B cell (primary cell): ENCODE measurements around the gene PRTN3. TPM values are rescaled to one million over a fixed set of nuclear protein-coding genes. Genes with fewer than 3 reads are reported as not detected.

ENCODE experiments used
- ATAC-seq: fragments of 200-7000 bp; cut with Tn5 transposase; one replicate; pipeline ENCODE4 v1.10.0; 2021; ENCODE audit warnings: low read depth, mild to moderate bottlenecking, moderate number of reproducible peaks, moderate library complexity
- CTCF ChIA-PET: fragments of 350-600 bp; sonication (Branson Sonifier 250); formaldehyde crosslinking; loops from one replicate; lab custom pipeline; 2021; ENCODE audit warnings: antibody characterized with exemption, inconsistent platforms; lab: Charles Lee
- POLR2A ChIA-PET: fragments of 350-600 bp; sonication (Branson Sonifier 250); formaldehyde crosslinking; loops from one replicate; lab custom pipeline; 2021; ENCODE audit warnings: antibody characterized with exemption; lab: Charles Lee
- DNase-seq: peaks from one replicate; pipeline ENCODE4 v3.0.0; 2013
- H2AFZ ChIP-seq: 2 replicates; pipeline ENCODE4 v1.6.1; 2012; ENCODE audit warnings: mild to moderate bottlenecking, low read depth, low read length; ENCODE audit not compliant: insufficient read depth, poor library complexity, severe bottlenecking
- H3K27ac ChIP-seq, 2 donors: 1 replicate in 1 of 2; 2 replicates in 1 of 2; pipeline ENCODE4 v1.5.1; 2012 to 2013; ENCODE audit warnings: low read length in 2 of 2, mild to moderate bottlenecking in 2 of 2, moderate library complexity in 1 of 2
- H3K27me3 ChIP-seq, 4 experiments: fragments of 200-600 bp in 1 of 4; sonication (generic) in 1 of 4; replicated peaks in 1 of 4; 1 replicate in 2 of 4; 2 replicates in 2 of 4; pipeline versions ENCODE4 v1.6.1 to v1.7.0; 2013 to 2016; ENCODE audit warnings: low read length in 3 of 4, mild to moderate bottlenecking in 2 of 4, mixed read lengths in 1 of 4, moderate library complexity in 1 of 4; ENCODE audit not compliant: insufficient read depth in 4 of 4, control insufficient read depth in 3 of 4; ENCODE audit errors: control extremely low read depth in 1 of 4
- H3K36me3 ChIP-seq, 2 experiments: replicated peaks in 1 of 2; 1 replicate in 1 of 2; 2 replicates in 1 of 2; pipeline versions ENCODE4 v1.6.1 to v1.7.1; 2013; ENCODE audit warnings: low read length in 1 of 2; ENCODE audit not compliant: insufficient read depth in 2 of 2, control insufficient read depth in 1 of 2; ENCODE audit errors: control extremely low read depth in 1 of 2, extremely low read depth in 1 of 2
- H3K4me1 ChIP-seq, 2 donors: fragments of 200-600 bp in 1 of 2; sonication (generic) in 1 of 2; 1 replicate in 1 of 2; 2 replicates in 1 of 2; pipeline versions ENCODE4 v1.5.1 to v1.6.1; 2013 to 2017; ENCODE audit warnings: low read length in 2 of 2; ENCODE audit not compliant: control insufficient read depth in 2 of 2, insufficient read depth in 2 of 2
- H3K4me2 ChIP-seq: replicated peaks from 2 replicates; pipeline ENCODE3; 2012; ENCODE audit warnings: mild to moderate bottlenecking, low read depth, low read length; ENCODE audit not compliant: poor library complexity, severe bottlenecking
- H3K4me3 ChIP-seq, 5 experiments: fragments of 200-600 bp in 1 of 5; sonication (generic) in 1 of 5; 1 replicate in 3 of 5; 2 replicates in 2 of 5; pipeline versions ENCODE4 v1.5.1 to v1.7.0; 2011 to 2016; ENCODE audit warnings: low read length in 4 of 5, mild to moderate bottlenecking in 4 of 5, low read depth in 2 of 5, control low read depth in 1 of 5, moderate library complexity in 1 of 5; ENCODE audit not compliant: insufficient read depth in 1 of 5; ENCODE audit errors: control extremely low read depth in 1 of 5, extremely low read depth in 1 of 5
- H3K79me2 ChIP-seq: fragments of 200-600 bp; sonication (generic); one replicate; pipeline ENCODE4 v1.6.0; 2016; ENCODE audit warnings: low read length; ENCODE audit not compliant: control insufficient read depth, insufficient read depth
- H3K9ac ChIP-seq: fragments of 200-600 bp; sonication (generic); 2 replicates; pipeline ENCODE4 v1.6.1; 2017; ENCODE audit warnings: mild to moderate bottlenecking, low read length, moderate library complexity
- H3K9me3 ChIP-seq, 3 donors: one replicate each; pipeline versions ENCODE4 v1.6.1 to v1.7.1; 2013; ENCODE audit warnings: low read length in 2 of 3; ENCODE audit not compliant: control insufficient read depth in 2 of 3, insufficient read depth in 1 of 3; ENCODE audit errors: control extremely low read depth in 1 of 3
- H4K20me1 ChIP-seq: 2 replicates; pipeline ENCODE4 v1.6.0; 2012; ENCODE audit warnings: mild to moderate bottlenecking, low read length; ENCODE audit not compliant: insufficient read depth, control insufficient read depth, poor library complexity, severe bottlenecking
- H3K27ac Mint-ChIP-seq: one replicate; pipeline ENCODE4 v1.8.0; 2021; ENCODE audit warnings: mixed read lengths
- H3K27me3 Mint-ChIP-seq: one replicate; pipeline ENCODE4 v1.8.0; 2021; ENCODE audit warnings: mixed read lengths
- H3K4me1 Mint-ChIP-seq: one replicate; pipeline ENCODE4 v1.8.0; 2021; ENCODE audit warnings: mixed read lengths
- H3K4me3 Mint-ChIP-seq: one replicate; pipeline ENCODE4 v1.8.0; 2021; ENCODE audit warnings: mixed read lengths
- H3K9me3 Mint-ChIP-seq: one replicate; pipeline ENCODE4 v1.8.0; 2022; ENCODE audit warnings: mixed read lengths; ENCODE audit not compliant: insufficient read depth
- EZH2 ChIP-seq: IDR thresholded peaks from 2 replicates; pipeline ENCODE4 v1.6.1; 2012; ENCODE audit warnings: borderline replicate concordance, low read depth, mild to moderate bottlenecking, moderate library complexity, low read length; ENCODE audit not compliant: insufficient read depth, poor library complexity, severe bottlenecking
- WGBS: methylation state at CpG from one replicate; pipeline ENCODE4 v1.1.5; 2013; ENCODE audit warnings: missing lambda C conversion rate; ENCODE audit not compliant: insufficient coverage; 5-methylcytosine and 5-hydroxymethylcytosine counted together
- intact Hi-C: fragments of 100-400 bp; cut with micrococcal nuclease; formaldehyde crosslinking; loops from one replicate; pipeline ENCODE4 v1.10.0; 2022
- polyA plus RNA-seq: library from polyadenylated mRNA; depleted of rRNA; stranded (reverse); fragments of >200 nt; gene quantifications from 2 replicates; pipeline ENCODE4 v1.2.3, GENCODE V29; 2012
- total RNA-seq, 2 donors: library from RNA; stranded (reverse); fragments of 120-200 nt in 1 of 2; gene quantifications; 1 replicate in 1 of 2; 2 replicates in 1 of 2; pipeline versions ENCODE4 v1.2.3 to v1.2.4, GENCODE V29; 2013 to 2022
- TF ChIP-seq, protein P1 (sequence below): fragments of 200-600 bp; IDR thresholded peaks from one replicate; pipeline ENCODE4 v1.8.0; 2022; ENCODE audit warnings: antibody characterized with exemption, mild to moderate bottlenecking

Gene PRTN3
- total and polyA plus RNA-seq, 2 donors (not counting 1 experiment from before 2014, with no cell fraction given), result not detected

- Histone ChIP-seq H3K36me3 (peaks cover 0 to 18% of the 10 kb centered on the region in 2 experiments), H2AFZ (no peak overlapping the region), H3K4me3 (no peak overlapping the region), H3K27me3 (no peaks in the 10 kb centered on the region), H3K4me1 (peaks cover 8 to 17% of the 10 kb centered on the region in 2 donors), H3K4me2 (no peak overlapping the region), H3K9ac (no peak overlapping the region), H3K79me2 (peaks cover 13% of the 10 kb centered on the region), H4K20me1 (peaks cover 25% of the 10 kb centered on the region), H3K9me3 (peaks cover 0 to 3% (median 0%) of the 10 kb centered on the region in 3 donors), H3K27ac (no peak overlapping the region)
- Mint-ChIP-seq H3K4me3 (no peak overlapping the region), H3K27me3 (no peaks in the 10 kb centered on the region), H3K4me1 (peaks cover 9% of the 10 kb centered on the region), H3K27ac (no peak overlapping the region), H3K9me3 (no peaks in the 10 kb centered on the region)
- intact Hi-C loops, result no loop called here
- CTCF ChIA-PET, result interaction anchor here (0.8 to 2.1 kb wide), 2 partner anchors 12 to 31 kb away, joined by 3 to 6 read pairs; no protein-coding TSS in a partner anchor
- no peak for ATAC-seq
- WGBS, result 96% methylated on average over 17 of the region's 18 CpGs
- DNase-seq, result no peak
- TF ChIP-seq EZH2, result no peak
- TF ChIP-seq, protein P1, sequence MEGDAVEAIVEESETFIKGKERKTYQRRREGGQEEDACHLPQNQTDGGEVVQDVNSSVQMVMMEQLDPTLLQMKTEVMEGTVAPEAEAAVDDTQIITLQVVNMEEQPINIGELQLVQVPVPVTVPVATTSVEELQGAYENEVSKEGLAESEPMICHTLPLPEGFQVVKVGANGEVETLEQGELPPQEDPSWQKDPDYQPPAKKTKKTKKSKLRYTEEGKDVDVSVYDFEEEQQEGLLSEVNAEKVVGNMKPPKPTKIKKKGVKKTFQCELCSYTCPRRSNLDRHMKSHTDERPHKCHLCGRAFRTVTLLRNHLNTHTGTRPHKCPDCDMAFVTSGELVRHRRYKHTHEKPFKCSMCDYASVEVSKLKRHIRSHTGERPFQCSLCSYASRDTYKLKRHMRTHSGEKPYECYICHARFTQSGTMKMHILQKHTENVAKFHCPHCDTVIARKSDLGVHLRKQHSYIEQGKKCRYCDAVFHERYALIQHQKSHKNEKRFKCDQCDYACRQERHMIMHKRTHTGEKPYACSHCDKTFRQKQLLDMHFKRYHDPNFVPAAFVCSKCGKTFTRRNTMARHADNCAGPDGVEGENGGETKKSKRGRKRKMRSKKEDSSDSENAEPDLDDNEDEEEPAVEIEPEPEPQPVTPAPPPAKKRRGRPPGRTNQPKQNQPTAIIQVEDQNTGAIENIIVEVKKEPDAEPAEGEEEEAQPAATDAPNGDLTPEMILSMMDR, result no peak
- POLR2A ChIA-PET, result no interaction called here
Measured at GRCh38 chr19:876089-876488, 35.3 kb downstream of the PRTN3 start.

GRCh38 chr19:876780-877314, 36.0 kb downstream of the PRTN3 start:
- Mint-ChIP-seq H3K27ac (no peak overlapping the region), H3K4me1 (peaks cover 7% of the 10 kb centered on the region), H3K27me3 (no peaks in the 10 kb centered on the region), H3K9me3 (no peaks in the 10 kb centered on the region), H3K4me3 (no peak overlapping the region)
- Histone ChIP-seq H3K27ac (no peak overlapping the region), H3K4me2 (no peak overlapping the region), H3K9ac (no peak overlapping the region), H4K20me1 (peaks cover 32% of the 10 kb centered on the region), H3K4me3 (no peak overlapping the region), H3K79me2 (peaks cover 20% of the 10 kb centered on the region), H3K9me3 (peaks cover 0 to 3% (median 0%) of the 10 kb centered on the region in 3 donors), H3K4me1 (peaks cover 8 to 16% of the 10 kb centered on the region in 2 donors), H2AFZ (no peak overlapping the region), H3K27me3 (no peaks in the 10 kb centered on the region), H3K36me3 (peaks cover 0 to 23% of the 10 kb centered on the region in 2 experiments)
- POLR2A ChIA-PET, result interaction anchor here (0.6 kb wide), 1 partner anchor 499 kb away, joined by 11 read pairs; no protein-coding TSS in a partner anchor
- intact Hi-C loops, result no loop called here
- no peak for ATAC-seq
- TF ChIP-seq, protein P1, result no peak
- TF ChIP-seq EZH2, result no peak
- CTCF ChIA-PET, result interaction anchor here (2.1 kb wide), 1 partner anchor 30 kb away, joined by 6 read pairs; no protein-coding TSS in a partner anchor
- DNase-seq, result no peak
- WGBS, result 90% methylated on average over 29 of the region's 29 CpGs
